ENCODE measurements around the gene COBL. TPM values are rescaled to one million over a fixed set of nuclear protein-coding genes. Genes with fewer than 3 reads are reported as not detected.
A peak's percentile ranks its signal among the peaks of the same experiment; 100 is the strongest.

The COBL gene
- polyA plus RNA-seq, 1 donor (not counting 4 experiments of a cell fraction or from before 2014, with no cell fraction given) = 4.5 TPM

DNA sequence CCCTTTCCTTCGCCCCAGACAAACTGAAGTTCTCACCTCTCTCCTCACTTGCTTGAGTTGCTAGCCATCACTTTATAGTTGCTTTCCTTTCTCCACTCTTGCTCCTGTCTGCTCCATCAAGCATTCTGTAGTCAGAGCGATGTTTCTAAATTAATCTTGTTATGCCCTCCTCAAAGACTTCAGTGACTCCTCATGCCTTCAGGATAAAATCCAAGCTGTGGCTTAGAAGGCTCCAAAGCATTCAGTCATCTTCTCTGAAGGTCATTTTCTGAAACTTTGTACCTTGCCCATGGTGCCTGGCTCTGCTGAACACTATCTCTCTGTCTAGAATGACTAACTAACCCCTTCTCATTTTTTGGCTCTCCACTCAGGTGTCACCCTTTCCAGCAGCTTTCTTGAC, 311.5 kb downstream of the COBL start:
- H2AFZ ChIP-seq (ENCODE audit: control insufficient read depth, low read length) = no peak overlapping the region
- no peak overlapping the region for H3K4me2 ChIP-seq (ENCODE audit: control insufficient read depth, extremely low read depth, insufficient read depth, low read depth, low read length)
- no peaks in the 10 kb centered on the region for H3K9me3 ChIP-seq (ENCODE audit: control insufficient read depth, low read depth, low read length)
- no peak overlapping the region for H3K4me3 ChIP-seq (ENCODE audit: control insufficient read depth in 2 of 3, extremely low read depth in 1 of 3, insufficient read depth in 2 of 3, low read depth in 1 of 3, low read length in 3 of 3)
- no peak overlapping the region for H3K9ac ChIP-seq (ENCODE audit: control insufficient read depth, extremely low read depth, insufficient read depth, low read length)
- no peaks in the 10 kb centered on the region for H3K9me1 ChIP-seq (ENCODE audit: control insufficient read depth, extremely low read depth, insufficient read depth, low read length)
- no peaks in the 10 kb centered on the region for H3K36me3 ChIP-seq (ENCODE audit: control insufficient read depth in 2 of 2, extremely low read depth in 1 of 2, insufficient read depth in 2 of 2, low read length in 2 of 2)
- no peaks in the 10 kb centered on the region for H3K4me1 ChIP-seq (ENCODE audit: control insufficient read depth, extremely low read depth, insufficient read depth, low read length)
- dilution Hi-C loops (cut with MboI; ENCODE audit: extremely low pct_ligation_motif_present, low sequenced_read_pairs) = no loop called here
- FAIRE-seq (no peak), DNase-seq (ENCODE audit: low read depth, low spot score) (no peak)
- H3K27ac ChIP-seq (ENCODE audit: control insufficient read depth, insufficient read depth, low read length) = no peak overlapping the region
- H3K27me3 ChIP-seq (ENCODE audit: control insufficient read depth, extremely low read depth, insufficient read depth, low read length) = peaks cover 5% of the 10 kb centered on the region
- no peaks in the 10 kb centered on the region for H3K79me2 ChIP-seq (ENCODE audit: control insufficient read depth, insufficient read depth, low read length)
- no peaks in the 10 kb centered on the region for H4K20me1 ChIP-seq (ENCODE audit: control insufficient read depth, extremely low read depth, insufficient read depth, low read length)
- TF ChIP-seq, protein P1, sequence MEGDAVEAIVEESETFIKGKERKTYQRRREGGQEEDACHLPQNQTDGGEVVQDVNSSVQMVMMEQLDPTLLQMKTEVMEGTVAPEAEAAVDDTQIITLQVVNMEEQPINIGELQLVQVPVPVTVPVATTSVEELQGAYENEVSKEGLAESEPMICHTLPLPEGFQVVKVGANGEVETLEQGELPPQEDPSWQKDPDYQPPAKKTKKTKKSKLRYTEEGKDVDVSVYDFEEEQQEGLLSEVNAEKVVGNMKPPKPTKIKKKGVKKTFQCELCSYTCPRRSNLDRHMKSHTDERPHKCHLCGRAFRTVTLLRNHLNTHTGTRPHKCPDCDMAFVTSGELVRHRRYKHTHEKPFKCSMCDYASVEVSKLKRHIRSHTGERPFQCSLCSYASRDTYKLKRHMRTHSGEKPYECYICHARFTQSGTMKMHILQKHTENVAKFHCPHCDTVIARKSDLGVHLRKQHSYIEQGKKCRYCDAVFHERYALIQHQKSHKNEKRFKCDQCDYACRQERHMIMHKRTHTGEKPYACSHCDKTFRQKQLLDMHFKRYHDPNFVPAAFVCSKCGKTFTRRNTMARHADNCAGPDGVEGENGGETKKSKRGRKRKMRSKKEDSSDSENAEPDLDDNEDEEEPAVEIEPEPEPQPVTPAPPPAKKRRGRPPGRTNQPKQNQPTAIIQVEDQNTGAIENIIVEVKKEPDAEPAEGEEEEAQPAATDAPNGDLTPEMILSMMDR (optimal IDR thresholded peaks at IDR 0.05 in 1 of 3, IDR thresholded peaks at IDR 0.05 in 1 of 3, conservative IDR thresholded peaks at IDR 0.05 in 1 of 3; ENCODE audit: extremely low read depth in 1 of 3, insufficient read depth in 2 of 3, low read length in 3 of 3) = no peak
- TF ChIP-seq EZH2 (IDR thresholded peaks at IDR 0.05; ENCODE audit: low read length) = no peak

DNA sequence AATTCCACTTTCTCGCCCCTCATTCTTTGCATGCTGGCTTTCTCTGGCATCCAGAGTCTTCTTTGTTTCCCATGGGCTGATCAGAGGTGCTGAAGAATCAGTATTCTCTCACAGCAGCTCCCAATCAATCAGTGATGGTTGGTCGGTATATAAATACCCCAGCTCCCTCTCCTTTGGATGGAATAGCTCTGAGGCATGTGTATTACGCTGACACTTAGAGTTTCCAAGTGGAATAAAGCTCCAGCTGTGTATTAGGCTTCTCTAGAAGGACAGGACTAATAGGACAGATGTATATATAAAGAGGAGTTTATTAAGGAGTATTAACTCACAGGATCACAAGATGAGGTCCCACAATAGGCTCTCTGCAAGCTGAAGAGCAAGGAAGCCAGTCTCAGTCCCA, 315.7 kb downstream of the COBL start:
- no peaks in the 10 kb centered on the region for H3K27me3 ChIP-seq (ENCODE audit: control insufficient read depth, extremely low read depth, insufficient read depth, low read length)
- no peak overlapping the region for H2AFZ ChIP-seq (ENCODE audit: control insufficient read depth, low read length)
- H3K9me1 ChIP-seq (ENCODE audit: control insufficient read depth, extremely low read depth, insufficient read depth, low read length) = no peaks in the 10 kb centered on the region
- no peak overlapping the region for H3K4me3 ChIP-seq (ENCODE audit: control insufficient read depth in 2 of 3, extremely low read depth in 1 of 3, insufficient read depth in 2 of 3, low read depth in 1 of 3, low read length in 3 of 3)
- FAIRE-seq = no peak
- TF ChIP-seq, protein P1 (optimal IDR thresholded peaks at IDR 0.05 in 1 of 3, IDR thresholded peaks at IDR 0.05 in 1 of 3, conservative IDR thresholded peaks at IDR 0.05 in 1 of 3; ENCODE audit: extremely low read depth in 1 of 3, insufficient read depth in 2 of 3, low read length in 3 of 3) = peak in 1 of 3 experiments; percentile 13
- TF ChIP-seq EZH2 (IDR thresholded peaks at IDR 0.05; ENCODE audit: low read length) = no peak
- no peak overlapping the region for H3K27ac ChIP-seq (ENCODE audit: control insufficient read depth, insufficient read depth, low read length)
- H3K4me1 ChIP-seq (ENCODE audit: control insufficient read depth, extremely low read depth, insufficient read depth, low read length) = no peaks in the 10 kb centered on the region
- H3K4me2 ChIP-seq (ENCODE audit: control insufficient read depth, extremely low read depth, insufficient read depth, low read depth, low read length) = no peak overlapping the region
- H3K9ac ChIP-seq (ENCODE audit: control insufficient read depth, extremely low read depth, insufficient read depth, low read length) = no peak overlapping the region
- H3K36me3 ChIP-seq (ENCODE audit: control insufficient read depth in 2 of 2, extremely low read depth in 1 of 2, insufficient read depth in 2 of 2, low read length in 2 of 2) = no peaks in the 10 kb centered on the region
- no peak for DNase-seq (ENCODE audit: low read depth, low spot score)
- no peaks in the 10 kb centered on the region for H4K20me1 ChIP-seq (ENCODE audit: control insufficient read depth, extremely low read depth, insufficient read depth, low read length)
- H3K79me2 ChIP-seq (ENCODE audit: control insufficient read depth, insufficient read depth, low read length) = no peaks in the 10 kb centered on the region
- dilution Hi-C loops (cut with MboI; ENCODE audit: extremely low pct_ligation_motif_present, low sequenced_read_pairs) = no loop called here
- no peaks in the 10 kb centered on the region for H3K9me3 ChIP-seq (ENCODE audit: control insufficient read depth, low read depth, low read length)
